HG03108 (cell line): ENCODE data around the gene TPM3.
"Not testable (repeated sequence)": the region's sequence is repeated elsewhere in the genome, so short reads cannot be mapped to it uniquely, and the experiment has no call there.

Source experiments
- ATAC-seq: cut with Tn5 transposase; IDR thresholded peaks from one replicate; pipeline ENCODE4 v1.9.1; 2021; ENCODE audit warnings: moderate library complexity; ENCODE audit not compliant: unreplicated experiment

TPM3 gene

DNA sequence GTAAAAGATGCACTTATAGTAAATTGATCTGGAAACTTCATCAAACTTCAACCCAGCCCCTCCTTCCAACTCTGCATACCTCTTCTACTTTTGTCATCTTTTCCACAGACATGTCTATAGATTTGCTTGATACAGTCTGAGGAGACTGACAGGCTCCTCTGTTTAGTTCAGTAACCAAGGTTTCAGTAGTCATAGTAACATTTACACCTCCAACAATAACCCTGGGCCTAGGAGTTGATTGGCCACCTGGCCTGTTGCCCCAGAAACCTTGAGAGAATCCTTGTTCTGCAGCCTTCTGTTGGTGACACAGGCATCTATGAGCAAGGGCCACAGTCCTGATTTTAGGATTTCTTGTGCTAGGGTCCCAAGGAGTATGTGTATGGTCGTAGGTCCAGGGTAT, 14.3 kb upstream of the TPM3 start, which contains the start of gene CFAP141:
CFAP141 (minus strand) TSS at position 138 of the 400 bp plus-strand sequence; CDS start at position 112, 26 bp downstream.
- ATAC-seq, result no peak

DNA sequence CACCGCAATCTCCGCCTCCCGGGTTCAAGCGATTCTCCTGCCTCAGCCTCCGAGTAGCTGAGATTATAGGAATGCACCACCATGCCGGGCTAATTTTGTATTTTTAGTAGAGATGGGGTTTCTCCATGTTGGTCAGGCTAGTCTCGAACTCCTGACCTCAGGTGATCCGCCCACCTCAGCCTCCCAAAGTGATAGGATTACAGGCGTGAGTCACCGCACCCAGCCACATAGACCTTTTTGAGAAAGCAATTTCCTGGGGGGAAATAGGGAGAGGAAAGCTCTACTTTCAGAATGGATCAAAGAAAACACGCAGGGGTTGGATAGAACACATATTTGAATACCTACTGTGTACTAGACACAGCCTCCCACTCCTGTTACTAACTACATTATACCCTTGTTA, 13.9 kb upstream of the TPM3 start:
- not testable (repeated sequence) for ATAC-seq

DNA sequence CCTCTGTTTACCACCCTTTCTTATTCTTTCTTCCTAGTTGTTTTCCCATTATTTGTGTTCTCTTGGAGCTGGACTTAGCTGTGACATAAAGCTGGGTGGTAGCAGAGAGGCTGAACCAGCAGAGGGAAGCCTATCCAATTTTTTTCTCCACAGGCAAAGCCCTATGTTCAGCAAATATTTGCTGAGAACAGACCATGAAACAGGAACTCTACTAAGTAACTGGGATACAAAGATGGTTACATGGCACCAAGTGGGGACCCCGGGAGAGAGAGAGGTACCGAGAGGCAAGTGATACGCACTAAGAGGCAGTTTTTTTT, 7.6 kb upstream of the TPM3 start:
- no peak for ATAC-seq

DNA sequence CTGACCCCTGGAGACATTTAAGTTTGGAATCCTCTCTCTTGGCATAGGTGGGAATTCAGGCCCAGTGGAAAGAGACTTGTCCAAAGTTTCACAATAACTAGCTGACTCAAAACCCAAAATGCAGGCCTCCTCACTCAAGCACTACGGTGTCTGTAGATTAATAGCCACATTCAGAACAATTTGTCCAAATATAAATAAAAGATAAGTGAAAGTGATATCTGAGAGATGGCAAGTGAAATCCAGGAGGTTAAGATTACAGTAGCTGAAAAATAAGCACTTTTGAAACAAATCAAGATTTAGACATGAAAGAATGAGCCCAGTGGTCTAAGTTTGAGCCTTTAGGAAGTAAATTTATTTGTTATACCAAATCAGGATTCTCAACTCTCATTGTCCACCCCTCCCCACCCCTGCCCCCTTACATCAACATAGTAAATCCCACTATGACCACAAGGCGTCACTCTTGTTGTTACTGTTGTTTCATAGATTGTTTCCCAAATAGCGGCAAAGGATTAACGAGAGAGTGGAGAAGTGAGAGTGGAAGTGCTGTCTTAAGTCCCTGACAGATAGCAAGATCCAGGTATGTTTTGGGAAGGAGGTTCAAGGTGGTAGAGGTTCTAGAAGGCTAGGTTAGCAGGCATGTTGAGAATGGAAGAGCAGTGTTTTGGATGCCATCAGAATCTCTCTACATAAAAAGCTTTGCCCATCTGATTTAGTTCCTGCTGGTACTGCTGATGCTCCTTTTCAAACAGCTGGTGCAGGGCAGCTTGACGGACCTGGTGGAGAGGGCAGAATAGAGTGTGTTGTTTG, 7.1 kb upstream of the TPM3 start:
- no peak for ATAC-seq

DNA sequence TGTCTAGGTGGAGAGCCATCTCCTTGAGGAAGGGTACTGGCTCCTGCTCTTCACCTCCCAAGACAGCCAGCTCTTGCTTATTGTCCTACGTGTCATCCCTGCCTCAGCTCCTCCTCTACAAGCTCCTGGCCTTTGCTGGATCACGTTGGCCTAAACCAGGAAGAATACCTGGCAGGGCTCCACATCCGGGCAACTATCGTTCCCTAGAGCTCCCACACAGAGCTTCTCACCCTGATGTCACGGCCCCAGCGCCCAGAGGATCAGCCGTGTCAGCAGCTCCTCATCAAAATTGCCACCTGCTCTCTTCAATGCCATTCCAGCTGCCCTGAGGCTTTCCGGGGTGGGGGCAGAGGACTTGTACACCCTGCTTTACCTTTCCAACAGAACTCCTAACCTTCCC, 1.9 kb upstream of the TPM3 start:
- ATAC-seq, result no peak

DNA sequence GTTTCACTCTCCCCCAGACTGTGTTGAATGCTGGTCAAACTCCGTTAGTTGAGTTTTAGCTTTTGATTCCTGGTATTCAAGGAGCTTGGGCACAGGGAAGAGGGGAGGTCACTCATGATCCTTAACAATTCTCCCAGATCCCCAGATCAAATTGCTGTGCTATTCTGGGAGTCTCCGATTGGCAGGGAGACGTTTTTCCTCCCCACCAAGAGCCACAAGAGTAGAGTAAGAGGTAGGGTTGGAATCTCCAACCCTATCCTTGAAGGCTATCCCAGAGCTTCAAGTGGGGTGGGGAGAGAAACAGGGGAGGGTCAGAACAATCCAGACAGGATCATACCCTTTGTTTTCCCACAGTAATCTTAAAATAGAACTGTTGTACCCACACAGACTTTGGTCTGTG, 576 bp upstream of the TPM3 start:
- no peak for ATAC-seq

DNA sequence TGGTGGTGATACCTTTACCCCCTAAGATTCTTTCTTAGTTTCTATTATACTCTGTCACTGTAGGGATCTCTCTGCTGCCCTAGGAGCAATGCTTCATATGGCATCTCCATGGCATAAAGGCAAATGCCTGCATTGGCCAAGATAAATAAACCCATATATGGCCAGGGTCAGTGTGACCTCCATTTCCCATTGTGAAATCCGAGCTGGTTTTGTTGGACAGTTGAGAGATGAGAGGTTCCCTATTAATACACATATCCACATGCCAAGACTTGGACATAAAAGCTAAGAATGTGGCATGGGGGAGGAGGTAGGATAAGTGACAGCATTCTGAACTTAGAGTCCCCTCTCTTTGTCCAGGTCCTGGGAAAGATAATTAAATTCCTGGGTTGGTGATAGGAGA, 1.4 kb downstream of the TPM3 start:
- no peak for ATAC-seq

DNA sequence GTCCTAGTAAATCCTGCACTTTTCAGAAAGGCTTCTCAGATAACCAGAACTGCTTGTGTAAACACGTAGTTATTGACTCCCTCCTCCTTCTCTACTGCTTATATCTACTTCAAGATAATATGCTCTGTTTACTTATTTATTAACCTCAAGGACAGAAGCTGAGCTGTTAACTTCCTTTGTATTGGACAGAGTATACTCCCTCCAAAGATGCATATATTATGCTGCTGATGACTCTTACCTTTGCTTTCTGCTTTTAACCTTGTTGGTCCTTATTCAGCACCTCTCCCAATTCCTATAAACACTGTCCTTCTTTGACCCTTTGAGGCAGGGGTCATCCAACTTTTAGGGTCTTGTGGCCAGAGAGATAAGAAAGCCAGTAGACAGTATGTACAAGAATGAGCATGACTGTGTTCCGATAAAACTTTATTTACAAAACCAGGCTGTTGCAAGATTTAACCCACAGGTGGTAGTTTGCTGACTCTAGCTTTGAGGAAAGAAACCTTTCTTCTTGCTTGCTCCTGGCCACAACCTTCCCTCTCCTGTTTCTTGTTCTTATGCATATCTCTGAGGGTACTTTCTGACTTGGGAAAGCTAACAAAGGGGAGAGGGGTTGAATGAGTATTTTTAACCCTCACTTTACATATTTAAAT, 4.9 kb downstream of the TPM3 start:
- ATAC-seq, result no peak

DNA sequence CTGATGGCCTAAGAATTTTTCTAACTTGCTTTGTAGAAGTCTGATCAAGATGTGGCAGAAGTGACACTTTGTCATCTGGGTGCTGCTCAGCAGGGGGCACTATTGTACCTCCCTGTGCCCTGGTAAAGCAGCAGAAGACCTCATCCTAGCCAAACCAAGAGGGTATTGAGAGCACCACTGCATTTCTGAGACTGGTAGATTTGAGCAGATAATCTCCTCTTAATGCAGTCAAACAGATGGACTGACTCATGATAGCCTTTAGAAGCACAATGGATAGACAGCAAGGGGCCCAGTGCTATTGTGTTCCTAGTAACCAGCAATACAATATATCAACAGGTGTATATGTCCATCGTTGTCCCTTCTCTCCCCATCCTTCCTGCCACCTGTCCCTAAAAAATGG, 5.7 kb downstream of the TPM3 start:
- no peak for ATAC-seq

DNA sequence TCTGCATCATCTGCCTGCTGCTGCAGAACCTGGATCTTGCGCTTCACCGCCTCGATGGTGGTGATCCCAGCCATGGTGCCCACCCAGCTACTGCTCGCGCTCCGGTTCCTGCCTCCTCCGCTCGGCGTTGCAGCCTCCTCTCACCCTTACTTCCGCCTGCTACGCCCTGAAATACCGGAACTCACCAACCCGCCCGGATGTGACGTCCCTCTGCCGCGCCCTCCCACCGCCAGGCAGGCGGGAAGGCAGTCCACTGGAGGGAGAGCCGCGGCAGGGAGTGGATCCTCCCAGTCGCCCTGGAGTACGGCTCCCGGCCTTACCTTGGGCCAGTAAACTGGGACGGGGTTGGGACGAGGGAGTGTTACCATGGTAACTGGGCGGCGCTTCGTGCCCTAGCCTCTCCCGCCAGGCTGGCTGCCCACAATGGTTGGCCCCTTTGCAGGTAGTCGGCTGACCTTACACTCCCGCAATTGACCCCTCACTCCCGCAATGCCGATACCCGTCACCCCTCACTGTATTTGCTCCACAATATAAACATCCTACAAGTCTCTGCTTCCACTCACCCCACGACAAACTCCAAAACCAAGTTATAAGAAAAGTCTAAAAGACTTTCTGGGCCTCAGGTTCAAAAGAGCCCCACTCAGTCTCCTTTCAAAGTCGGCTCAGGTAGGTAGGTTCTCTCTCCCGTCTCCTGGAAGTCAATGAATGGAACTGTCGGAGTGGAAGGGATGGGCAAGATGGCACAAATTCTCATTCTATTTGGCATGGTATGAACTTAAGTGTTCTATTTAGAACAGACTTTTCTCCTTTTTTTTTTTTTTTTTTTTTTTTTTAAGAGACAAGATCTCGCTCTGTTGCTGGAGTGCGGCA, 8.6 kb downstream of the TPM3 start:
- ATAC-seq, result peak; percentile 68

DNA sequence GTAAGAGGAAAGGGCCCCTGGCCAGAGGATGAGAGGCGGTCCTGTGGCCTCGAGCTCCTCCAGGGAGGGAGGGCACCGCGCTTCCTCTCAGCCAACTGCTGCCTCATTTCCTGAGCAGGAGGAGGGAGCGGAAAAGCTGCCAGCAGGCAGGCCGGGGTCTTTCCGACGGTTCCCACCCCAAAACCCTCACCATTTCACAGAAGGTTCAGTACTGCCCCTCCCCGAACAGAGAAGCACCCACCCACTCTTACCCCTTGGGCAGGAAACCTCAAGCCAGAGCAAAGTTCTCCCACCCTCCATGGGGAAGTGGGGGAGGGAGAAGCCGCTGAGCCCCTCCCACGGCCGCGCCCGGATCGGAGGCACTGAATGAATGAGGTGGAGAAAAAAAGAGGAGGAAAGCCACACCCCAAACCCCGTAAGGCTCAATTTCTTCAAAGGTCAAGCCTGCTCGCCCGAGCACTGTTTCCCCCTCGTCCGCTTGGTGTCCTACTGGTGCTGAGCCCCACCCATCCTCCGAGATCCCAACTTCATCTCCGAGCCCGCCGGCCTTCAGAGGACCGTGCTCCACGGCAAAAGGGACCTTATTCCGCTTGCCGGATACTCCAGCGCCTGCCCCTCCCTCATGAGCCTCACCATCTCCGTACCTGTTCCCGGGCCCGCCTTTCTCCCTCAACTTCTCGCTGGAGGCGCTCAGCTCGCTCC, 9.4 kb downstream of the TPM3 start:
- peak; percentile 50 for ATAC-seq

DNA sequence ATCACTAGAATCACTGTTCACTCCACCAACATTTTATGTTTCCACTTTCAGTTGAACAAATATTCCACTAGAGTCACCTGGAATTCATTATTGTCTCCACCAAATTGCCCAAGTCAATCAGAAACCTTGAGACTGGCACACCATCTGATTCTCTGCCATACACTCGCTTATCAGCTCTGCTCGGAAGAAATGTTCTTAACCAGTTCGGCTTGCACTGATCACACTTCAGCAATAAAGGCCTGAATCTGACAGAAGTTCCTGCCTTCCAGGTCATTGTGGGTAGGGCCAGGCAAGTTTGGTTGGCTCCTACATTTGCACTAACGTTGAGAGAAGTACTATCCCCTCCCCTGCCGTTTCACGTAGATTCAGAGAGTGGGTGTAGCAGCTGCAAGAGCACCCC, 10.0 kb downstream of the TPM3 start:
- no peak for ATAC-seq

DNA sequence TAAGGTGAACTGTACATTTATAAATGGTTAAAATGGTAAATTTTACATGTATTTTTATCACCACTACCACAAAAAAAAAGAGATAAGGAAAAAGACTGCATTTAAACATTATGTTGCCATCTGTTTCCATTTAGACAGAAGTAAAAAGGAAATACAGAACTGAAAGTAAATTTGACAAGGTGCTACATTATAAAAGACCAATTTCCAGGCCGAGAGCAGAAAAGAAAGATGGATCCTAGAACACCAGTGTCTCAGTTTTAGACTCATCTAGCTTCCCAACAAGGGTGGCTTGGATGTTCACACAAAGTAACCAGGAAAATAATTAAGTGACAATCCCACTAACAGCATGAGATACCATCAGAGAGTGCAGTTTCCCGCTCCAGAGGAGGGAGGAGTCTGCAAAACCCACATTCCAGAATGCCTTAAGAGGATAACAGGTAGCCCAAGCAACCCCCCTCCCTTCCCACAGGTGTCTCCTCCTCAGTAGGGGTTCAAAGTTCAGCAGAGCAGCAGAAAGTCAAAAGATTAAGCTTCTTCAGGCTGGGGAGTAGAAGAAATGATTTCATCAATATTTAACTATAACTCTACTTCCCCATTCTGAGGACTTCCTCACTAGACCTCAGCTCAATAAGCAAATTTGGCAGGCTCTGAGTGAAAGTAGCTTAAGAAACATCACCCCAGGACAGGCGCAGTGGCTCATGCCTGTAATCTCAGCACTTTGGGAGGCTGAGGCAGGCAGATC, 11.8 kb downstream of the TPM3 start:
- ATAC-seq, result no peak

DNA sequence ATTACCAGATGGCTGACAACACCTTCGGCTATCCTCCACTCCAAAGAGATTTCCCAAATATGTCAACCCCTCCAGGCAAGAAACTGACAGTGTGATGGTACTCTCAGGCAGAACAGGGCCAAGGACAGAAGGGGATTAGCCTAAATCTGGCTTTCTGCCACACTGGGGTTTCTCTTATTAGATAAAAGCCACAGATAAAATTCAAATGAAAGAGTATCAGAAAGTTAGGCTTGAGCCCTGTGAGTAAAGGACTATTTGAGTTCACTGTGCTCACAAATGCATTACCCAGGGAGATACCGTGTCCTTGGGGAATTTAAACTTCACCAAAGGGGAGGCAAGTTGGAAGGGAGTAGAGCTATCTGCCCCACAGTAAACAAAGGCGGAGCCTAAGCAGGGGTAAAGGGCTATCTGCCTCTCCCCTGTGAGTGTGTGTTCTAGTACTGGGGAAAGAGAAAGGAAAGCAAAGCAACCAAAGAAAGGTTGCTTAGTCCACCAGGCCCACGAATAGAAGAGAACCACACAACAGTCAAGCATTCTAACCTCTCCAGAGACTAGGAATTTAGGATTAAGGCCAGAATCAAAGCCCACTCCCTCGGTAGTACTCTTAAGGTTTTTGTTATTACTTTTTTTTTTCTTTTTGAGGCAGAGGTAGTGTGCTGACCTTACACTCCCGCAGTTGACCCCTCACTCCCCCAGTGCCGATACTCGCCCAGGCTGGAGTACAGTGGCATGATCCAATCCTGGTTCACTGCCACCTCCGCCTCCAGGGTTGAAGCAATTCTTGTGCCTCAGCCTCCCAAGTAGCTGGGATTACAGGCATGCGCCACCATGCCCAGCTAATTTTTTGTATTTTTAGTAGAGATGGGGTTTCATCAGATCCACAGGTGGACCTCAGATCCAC, 12.7 kb downstream of the TPM3 start:
- ATAC-seq, result no peak

DNA sequence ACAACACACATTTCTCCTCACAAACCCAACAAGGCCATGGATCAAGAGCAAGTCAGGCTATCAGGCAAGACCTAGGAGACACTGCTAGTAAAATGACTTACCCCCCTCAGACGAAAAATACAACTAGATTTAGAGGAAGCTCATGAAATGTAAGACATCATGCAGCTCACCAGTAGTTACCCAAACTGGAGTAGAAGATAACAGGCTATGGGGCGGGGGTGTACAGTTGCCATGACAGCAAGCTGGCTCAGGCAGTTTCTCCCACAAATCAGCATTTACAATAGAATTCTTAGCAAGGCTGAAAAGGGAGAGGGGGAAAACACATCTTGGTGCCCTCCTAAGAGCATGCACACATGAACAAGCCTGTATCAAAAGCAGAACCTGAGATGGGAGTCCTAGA, 13.9 kb downstream of the TPM3 start:
- no peak for ATAC-seq

DNA sequence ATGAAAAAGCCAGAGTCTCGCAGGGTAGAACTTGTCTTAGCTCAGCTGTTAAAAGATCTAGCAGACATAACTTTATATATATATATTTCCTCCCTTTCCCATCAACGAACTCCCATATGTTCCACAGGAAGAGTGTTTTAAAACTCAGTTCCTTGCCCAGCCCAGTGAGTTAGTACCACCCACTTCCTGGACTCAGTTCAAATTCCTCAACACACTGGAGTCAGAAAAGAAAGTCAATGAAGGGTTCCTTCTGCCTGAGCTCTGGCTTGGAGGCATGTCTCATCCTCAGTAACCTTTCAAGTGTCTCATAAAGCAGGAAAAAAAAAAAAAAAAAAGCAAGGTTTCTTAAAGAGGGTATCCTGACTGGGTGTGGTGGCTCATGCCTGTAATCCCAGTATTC, 15.6 kb downstream of the TPM3 start:
- ATAC-seq, result no peak

DNA sequence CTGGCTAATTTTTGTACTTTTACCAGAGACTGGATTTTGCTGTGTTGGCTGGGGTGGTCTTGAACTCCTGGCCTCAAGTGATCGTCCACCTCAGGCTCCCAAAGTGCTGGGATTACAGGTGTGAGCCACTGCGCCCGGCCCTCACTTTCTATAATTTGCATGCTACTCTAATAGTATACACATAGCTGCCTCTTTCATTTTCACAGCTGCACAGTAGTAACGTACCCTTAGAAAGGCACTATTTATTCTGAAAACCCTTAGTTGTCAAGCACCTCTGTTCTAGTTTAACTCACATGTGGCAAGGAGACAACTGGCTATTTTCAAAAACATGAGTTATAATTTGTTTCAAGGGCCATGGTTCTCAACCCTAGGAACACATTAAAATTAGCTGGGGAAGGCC, 17.2 kb downstream of the TPM3 start:
- no peak for ATAC-seq

DNA sequence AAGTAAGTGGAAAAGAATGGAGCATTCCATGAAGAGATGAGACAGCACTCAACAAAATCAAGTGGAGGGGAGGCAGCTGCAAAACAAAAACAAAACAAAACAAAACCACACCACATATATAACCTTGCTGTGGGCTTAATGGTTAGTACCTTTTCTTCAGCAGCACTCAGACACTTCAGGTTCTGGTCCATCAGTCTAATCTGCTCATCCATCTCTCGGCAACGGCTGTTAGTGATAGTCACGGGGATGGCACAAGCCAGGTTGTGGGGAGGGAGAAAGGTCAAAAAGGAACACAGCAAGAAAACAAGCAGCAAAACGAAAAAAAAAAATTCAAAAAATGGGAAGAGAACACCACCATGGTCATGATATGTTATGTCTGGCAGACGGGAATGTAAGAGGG, 20.0 kb downstream of the TPM3 start:
- no peak for ATAC-seq

DNA sequence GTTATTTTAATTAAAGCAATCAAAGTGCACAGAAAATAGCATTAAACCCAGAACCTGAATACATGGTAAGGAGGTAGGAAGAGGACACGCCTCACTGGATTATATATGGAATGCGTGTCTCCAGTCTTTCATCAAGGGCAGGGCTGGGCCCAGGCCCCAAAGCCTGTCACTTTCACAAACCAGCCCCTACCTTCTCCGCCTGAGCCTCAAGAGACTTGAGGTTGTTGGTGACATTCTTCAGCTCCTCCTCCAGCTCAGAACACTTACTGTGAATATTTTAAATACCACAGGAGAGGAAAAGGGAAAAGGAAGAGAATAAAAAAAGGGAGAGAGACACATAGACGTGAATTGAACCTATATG, 20.7 kb downstream of the TPM3 start:
- ATAC-seq, result no peak
